ENCODE results near the gene SEMA4D. TPM values are rescaled to one million over a fixed set of nuclear protein-coding genes. Genes with fewer than 3 reads are reported as not detected.

Gene SEMA4D
- polyA plus RNA-seq, 1 donor from 2014 or later = 34.0 TPM

DNA sequence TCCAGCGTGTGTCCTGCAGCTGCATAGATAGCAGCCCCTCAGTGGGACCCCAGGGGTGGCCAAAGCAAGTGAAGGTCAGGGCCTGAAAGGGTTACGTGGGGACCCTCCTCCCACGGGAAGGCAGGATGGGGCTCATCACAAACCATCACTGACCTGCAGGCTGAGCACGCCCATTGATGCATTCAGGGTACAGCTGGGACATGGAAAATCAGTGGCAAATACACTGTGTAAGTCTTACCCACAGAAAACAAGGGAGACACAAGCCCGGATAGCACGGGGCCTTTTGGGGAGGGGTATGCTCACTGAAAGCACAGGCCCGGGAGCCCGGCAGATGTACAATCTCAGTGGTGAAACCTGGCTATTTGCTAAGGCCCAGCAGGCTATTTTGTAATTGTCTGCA is 49.1 kb downstream of the SEMA4D start:
- Histone ChIP-seq H3K4me2 (ENCODE audit: low read length) (no peak overlapping the region), H3K4me3 (ENCODE audit: low read length) (no peak overlapping the region), H4K20me1 (ENCODE audit: insufficient read depth) (no peaks in the 10 kb centered on the region), H3K36me3 (ENCODE audit: insufficient read depth, low read length) (no peaks in the 10 kb centered on the region), H3K27me3 (ENCODE audit: insufficient read depth, low read depth, low read length) (no peaks in the 10 kb centered on the region), H3K9me2 (ENCODE audit: insufficient read depth, low read length) (no peaks in the 10 kb centered on the region), H3K27ac (ENCODE audit: low read length) (no peak overlapping the region), H3K9ac (ENCODE audit: low read length) (no peak overlapping the region), H3K79me2 (replicated peaks; ENCODE audit: insufficient read depth, low read length) (peaks cover 11% of the 10 kb centered on the region), H2AFZ (ENCODE audit: low read depth, low read length) (no peak overlapping the region), H3K9me3 (ENCODE audit: low read length) (no peaks in the 10 kb centered on the region), H3F3A (ENCODE audit: insufficient read depth, low read length, poor library complexity, severe bottlenecking) (no peaks in the 10 kb centered on the region)
- TF ChIP-seq RAD21 (conservative IDR thresholded peaks at IDR 0.05) (no peak), TAF1 (IDR thresholded peaks at IDR 0.05; ENCODE audit: low read depth) (no peak), EZH2 (IDR thresholded peaks at IDR 0.05; ENCODE audit: borderline replicate concordance, insufficient read depth, low read length, poor library complexity, severe bottlenecking) (no peak), MXI1 (conservative IDR thresholded peaks at IDR 0.05; ENCODE audit: poor library complexity, severe bottlenecking) (no peak), CTCF (IDR thresholded peaks at IDR 0.05; ENCODE audit: poor library complexity, severe bottlenecking) (no peak), SMC3 (conservative IDR thresholded peaks at IDR 0.05; ENCODE audit: poor library complexity) (no peak), POLR2AphosphoS5 (IDR thresholded peaks at IDR 0.05) (no peak), EP300 (conservative IDR thresholded peaks at IDR 0.05; ENCODE audit: poor library complexity, severe bottlenecking) (no peak)
- TF ChIP-seq, protein P1, sequence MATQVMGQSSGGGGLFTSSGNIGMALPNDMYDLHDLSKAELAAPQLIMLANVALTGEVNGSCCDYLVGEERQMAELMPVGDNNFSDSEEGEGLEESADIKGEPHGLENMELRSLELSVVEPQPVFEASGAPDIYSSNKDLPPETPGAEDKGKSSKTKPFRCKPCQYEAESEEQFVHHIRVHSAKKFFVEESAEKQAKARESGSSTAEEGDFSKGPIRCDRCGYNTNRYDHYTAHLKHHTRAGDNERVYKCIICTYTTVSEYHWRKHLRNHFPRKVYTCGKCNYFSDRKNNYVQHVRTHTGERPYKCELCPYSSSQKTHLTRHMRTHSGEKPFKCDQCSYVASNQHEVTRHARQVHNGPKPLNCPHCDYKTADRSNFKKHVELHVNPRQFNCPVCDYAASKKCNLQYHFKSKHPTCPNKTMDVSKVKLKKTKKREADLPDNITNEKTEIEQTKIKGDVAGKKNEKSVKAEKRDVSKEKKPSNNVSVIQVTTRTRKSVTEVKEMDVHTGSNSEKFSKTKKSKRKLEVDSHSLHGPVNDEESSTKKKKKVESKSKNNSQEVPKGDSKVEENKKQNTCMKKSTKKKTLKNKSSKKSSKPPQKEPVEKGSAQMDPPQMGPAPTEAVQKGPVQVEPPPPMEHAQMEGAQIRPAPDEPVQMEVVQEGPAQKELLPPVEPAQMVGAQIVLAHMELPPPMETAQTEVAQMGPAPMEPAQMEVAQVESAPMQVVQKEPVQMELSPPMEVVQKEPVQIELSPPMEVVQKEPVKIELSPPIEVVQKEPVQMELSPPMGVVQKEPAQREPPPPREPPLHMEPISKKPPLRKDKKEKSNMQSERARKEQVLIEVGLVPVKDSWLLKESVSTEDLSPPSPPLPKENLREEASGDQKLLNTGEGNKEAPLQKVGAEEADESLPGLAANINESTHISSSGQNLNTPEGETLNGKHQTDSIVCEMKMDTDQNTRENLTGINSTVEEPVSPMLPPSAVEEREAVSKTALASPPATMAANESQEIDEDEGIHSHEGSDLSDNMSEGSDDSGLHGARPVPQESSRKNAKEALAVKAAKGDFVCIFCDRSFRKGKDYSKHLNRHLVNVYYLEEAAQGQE (IDR thresholded peaks at IDR 0.05; ENCODE audit: borderline replicate concordance) = no peak

DNA sequence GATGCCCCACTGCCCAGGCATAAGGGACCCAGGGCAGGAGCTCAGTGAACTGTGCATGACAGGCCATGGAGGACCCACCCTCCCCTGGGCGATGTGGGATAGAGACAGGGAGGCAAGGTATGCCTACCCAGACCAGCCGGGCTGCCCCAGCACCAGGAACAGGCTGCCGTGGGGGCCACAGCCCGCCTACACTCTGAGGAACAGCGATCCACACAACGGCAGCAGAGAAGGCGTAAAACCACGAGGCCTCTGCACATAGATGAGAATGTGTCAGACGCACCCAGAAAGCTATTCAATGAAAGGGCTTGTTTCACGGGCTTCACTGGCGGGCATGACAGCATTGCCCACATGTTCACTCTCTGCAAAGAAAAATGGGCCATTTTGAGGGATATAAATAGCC is 49.5 kb downstream of the SEMA4D start:
- no peak overlapping the region for H2AFZ ChIP-seq (ENCODE audit: low read depth, low read length)
- H3K9me3 ChIP-seq (ENCODE audit: low read length) = no peaks in the 10 kb centered on the region
- no peak overlapping the region for H3K4me2 ChIP-seq (ENCODE audit: low read length)
- H3K4me3 ChIP-seq (ENCODE audit: low read length) = no peak overlapping the region
- H3K79me2 ChIP-seq (replicated peaks; ENCODE audit: insufficient read depth, low read length) = peaks cover 11% of the 10 kb centered on the region
- H3K36me3 ChIP-seq (ENCODE audit: insufficient read depth, low read length) = no peaks in the 10 kb centered on the region
- no peak overlapping the region for H3K9ac ChIP-seq (ENCODE audit: low read length)
- H3F3A ChIP-seq (ENCODE audit: insufficient read depth, low read length, poor library complexity, severe bottlenecking) = no peaks in the 10 kb centered on the region
- no peaks in the 10 kb centered on the region for H3K27me3 ChIP-seq (ENCODE audit: insufficient read depth, low read depth, low read length)
- H4K20me1 ChIP-seq (ENCODE audit: insufficient read depth) = no peaks in the 10 kb centered on the region
- TF ChIP-seq EP300 (conservative IDR thresholded peaks at IDR 0.05; ENCODE audit: poor library complexity, severe bottlenecking) (no peak), MXI1 (conservative IDR thresholded peaks at IDR 0.05; ENCODE audit: poor library complexity, severe bottlenecking) (no peak), EZH2 (IDR thresholded peaks at IDR 0.05; ENCODE audit: borderline replicate concordance, insufficient read depth, low read length, poor library complexity, severe bottlenecking) (no peak), TAF1 (IDR thresholded peaks at IDR 0.05; ENCODE audit: low read depth) (no peak), POLR2AphosphoS5 (IDR thresholded peaks at IDR 0.05) (no peak), RAD21 (conservative IDR thresholded peaks at IDR 0.05) (no peak), SMC3 (conservative IDR thresholded peaks at IDR 0.05; ENCODE audit: poor library complexity) (no peak), CTCF (IDR thresholded peaks at IDR 0.05; ENCODE audit: poor library complexity, severe bottlenecking) (no peak)
- TF ChIP-seq, protein P1 (IDR thresholded peaks at IDR 0.05; ENCODE audit: borderline replicate concordance) = no peak
- no peaks in the 10 kb centered on the region for H3K9me2 ChIP-seq (ENCODE audit: insufficient read depth, low read length)
- no peak overlapping the region for H3K27ac ChIP-seq (ENCODE audit: low read length)
